NOMO-1 (cell line): ENCODE data around the gene THTPA.
"Not testable (repeated sequence)": the region's sequence is repeated elsewhere in the genome, so short reads cannot be mapped to it uniquely, and the experiment has no call there.

ENCODE experiments used
- DNase-seq, 2 experiments: peaks; one replicate each; lab custom pipeline; 2025; ENCODE audit not compliant: unreplicated experiment in 2 of 2; lab: John Stamatoyannopoulos, UW

THTPA gene

GRCh38 chr14:23532658-23533057, 23.4 kb upstream of the THTPA start:
- no peak for DNase-seq

GRCh38 chr14:23533652-23534435, 22.2 kb upstream of the THTPA start:
- no peak for DNase-seq

- no peak for DNase-seq
Observed at GRCh38 chr14:23535943-23536342, 20.1 kb upstream of the THTPA start.

DNA sequence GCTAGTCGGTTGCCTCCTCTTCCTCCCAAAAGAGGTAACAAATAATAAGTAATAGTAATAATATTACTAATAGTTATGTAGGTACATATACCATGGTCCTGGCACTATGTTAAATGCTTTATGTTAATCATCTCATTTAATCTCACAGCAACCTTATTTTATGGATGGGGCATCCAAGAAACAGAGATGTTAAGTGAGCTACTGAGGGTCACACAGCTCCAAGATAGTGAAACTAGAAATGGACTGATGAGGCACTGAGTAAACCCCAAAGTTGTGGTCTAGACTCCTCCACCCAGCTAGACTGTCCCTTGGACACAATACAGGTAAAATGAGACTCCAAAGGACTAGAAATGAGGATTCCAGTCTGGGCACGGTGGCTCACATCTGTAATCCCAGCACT, 19.6 kb upstream of the THTPA start:
- no peak for DNase-seq

- not testable (repeated sequence) for DNase-seq
Observed at GRCh38 chr14:23536906-23537305, 19.2 kb upstream of the THTPA start.

DNA sequence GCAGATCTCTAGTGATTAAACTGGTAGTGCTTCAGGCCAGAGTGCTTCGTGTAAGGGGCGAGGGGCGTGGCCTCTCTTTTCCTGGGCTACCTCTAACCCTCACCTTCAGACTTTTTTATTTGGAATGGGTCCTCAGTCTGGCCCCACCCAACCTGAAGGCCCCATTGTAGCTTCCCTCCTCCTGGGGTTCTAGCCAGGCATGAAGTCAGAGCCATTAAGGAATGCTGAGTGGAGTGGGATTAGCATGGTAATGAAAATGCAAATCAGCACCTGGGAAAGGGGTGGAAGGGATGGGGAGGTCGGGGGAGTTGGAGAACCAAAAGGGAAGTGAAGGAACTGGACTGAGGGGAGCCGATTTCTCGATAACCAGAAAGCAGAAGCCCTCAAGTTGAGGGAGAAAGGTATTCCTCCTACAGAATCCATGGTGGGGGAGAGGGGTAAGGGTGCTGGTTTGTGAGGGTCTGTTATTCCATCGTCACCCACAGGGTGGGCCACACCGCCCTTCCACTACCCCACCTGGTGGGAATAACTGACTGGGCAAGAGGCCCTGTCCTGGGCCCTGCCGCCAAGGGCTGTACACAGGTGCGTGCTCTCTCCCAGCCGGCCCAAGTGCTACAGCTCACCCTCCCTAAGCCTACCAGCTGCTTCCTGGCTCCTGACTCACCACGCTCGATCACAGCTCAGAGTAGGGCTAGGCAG, 18.6 kb upstream of the THTPA start:
- DNase-seq = no peak

- DNase-seq = no peak
Observed at GRCh38 chr14:23538050-23538718, 17.9 kb upstream of the THTPA start.

- no peak for DNase-seq
Observed at GRCh38 chr14:23538785-23539184, 17.3 kb upstream of the THTPA start.

GRCh38 chr14:23539248-23540140, 16.6 kb upstream of the THTPA start:
- peak in 1 of 2 experiments; percentile 43 for DNase-seq

- no peak for DNase-seq
Observed at GRCh38 chr14:23540141-23540469, 16.0 kb upstream of the THTPA start.

DNA sequence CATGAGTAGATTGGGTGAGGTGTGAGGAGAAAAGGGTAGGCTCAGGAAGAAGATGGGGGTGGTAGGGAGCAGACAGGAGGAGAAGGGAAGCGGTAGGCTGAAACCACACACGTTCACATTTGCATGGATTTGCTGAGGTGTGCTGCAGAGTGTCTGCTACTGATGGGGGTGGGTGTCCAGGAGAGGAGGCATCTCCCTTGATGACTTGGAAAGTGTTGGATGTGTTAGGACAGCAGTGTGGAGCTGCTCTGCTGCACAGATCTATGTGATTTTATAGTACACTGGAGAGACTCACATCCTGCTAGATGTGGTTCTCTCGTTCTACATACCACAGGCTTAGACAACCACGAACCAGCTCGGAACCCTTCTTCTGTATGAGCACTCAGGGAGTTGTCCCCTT, 13.8 kb upstream of the THTPA start:
- no peak for DNase-seq

- DNase-seq = no peak
Observed at GRCh38 chr14:23543403-23543802, 12.7 kb upstream of the THTPA start.

DNA sequence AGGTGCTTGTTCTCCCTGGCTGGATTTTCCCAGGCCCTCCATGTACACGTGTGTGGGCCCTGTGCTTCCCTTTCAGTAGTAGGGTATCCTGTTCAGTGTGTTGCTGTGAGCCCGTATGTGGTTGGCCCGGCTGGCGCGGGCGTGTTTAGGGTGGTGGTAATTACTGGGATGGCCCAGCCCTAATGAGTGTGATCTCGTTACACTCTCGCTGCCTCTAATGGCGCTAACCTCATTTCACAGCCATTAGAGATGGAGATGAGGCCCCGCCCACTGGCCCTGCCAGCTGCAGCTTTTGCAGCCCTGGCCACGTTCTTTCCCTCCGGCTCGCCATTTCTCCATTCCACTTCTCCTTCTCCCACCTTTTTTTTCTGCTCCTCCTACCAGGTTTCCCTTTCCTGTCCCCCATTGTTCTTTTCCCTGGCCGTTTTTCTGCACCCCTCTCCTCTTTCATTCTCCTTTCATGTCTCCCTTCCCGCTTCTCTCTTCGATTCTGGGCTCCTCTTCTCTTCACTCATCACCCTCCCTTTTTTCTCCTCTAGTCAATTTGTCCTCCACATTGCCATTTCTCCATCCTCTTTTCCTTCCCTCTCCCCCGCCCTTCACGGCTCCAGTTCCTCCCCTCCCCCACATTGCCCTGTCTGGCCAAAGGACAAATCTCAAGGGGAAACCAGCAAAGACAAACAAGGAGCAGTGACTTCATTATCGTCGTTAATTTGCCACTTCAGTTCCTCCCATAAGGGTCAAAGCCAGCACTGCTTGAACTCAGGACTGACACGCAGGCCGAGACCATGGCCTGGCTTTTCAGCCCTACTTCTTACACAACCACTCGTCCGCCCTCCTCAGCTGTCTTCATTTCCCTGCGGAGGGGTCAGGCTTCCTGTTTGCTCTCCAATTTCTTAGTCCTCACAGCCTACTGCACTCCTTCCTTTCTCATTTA, 11.3 kb upstream of the THTPA start:
- no peak for DNase-seq

- no peak for DNase-seq
Observed at GRCh38 chr14:23545740-23546365, 10.2 kb upstream of the THTPA start.

- no peak for DNase-seq
Observed at GRCh38 chr14:23546450-23547035, 9.5 kb upstream of the THTPA start.

DNA sequence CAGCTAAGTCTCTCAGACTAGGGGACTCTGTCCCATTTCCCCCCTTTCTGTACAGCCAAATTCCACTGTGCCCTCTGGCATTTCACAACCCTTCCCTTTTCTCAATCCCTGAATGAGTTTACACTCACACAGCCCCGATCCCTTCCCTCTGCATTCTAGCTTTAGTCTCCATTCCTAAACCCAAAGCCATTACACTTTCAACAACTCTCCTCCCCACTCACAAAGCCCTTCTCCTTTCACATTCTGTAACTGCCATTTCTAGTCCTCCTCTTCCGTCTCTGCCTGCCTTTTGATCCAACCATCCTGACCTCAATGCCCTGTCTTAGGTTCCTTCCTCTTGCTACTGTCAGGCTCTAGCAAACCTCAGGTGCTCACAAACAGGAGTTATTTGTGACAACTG, 8.1 kb upstream of the THTPA start:
- no peak for DNase-seq

DNA sequence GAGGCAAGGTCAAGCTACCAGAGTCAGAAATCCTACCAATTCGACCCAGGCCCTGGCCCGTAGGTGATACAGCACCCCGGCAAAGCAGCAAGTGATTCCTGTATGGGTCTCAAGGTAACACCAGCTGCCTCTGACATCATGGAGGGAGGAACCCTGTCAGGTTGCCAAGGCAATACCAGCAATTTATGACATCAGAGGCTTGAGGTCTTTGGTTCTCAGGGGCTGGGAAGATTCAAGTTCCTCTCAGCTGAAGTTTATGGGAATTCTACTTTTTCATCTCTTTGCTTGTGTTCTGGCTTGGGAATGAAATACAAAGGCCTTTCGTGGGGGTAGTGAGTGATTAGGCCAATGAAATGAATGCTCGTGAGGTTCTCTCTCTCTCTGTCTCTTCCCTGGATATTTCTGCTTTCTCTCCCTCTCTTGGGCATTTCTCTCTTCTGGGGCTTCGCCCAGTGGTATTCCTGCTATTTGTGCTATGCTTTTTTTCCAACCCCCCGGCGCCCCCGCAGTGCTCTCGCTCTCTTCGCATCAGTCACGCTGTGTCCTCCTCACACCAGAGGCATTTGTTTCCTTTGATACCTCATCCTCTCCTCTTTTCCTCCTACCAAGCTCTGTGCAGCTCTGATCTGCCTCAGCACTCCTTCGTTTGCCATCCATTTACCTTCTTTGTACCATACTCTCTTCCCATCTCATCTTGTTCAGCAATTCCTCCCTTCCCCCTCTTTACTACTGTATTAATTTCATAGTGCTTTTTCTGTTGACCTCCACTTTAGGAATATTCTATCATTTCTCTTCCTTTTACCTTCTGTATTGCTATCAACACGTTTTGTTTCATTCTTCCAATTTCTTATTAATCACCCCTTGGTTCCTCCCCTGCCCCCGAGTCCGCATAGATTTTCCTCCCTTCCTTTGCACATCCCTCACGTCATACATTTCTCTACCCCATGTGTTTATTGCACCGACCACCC, 7.4 kb upstream of the THTPA start:
- no peak for DNase-seq
